Activated CD8-positive, alpha-beta T cell treated with anti-CD3 and anti-CD28 coated beads for 36 hours (primary cell): ENCODE results near the gene HHLA2. TPM values are rescaled to one million over a fixed set of nuclear protein-coding genes. Genes with fewer than 3 reads are reported as not detected.
"Not testable (repeated sequence)": the region's sequence is repeated elsewhere in the genome, so short reads cannot be mapped to it uniquely, and the experiment has no call there.

Source experiments
- ATAC-seq: fragments of 200-7000 bp; cut with Tn5 transposase; one replicate; pipeline ENCODE4 v1.10.0; 2021; ENCODE audit warnings: mild to moderate bottlenecking, moderate library complexity
- CTCF ChIA-PET: fragments of 350-600 bp; sonication (Branson Sonifier 250); formaldehyde crosslinking; loops from one replicate; lab custom pipeline; 2021; ENCODE audit warnings: antibody characterized with exemption; lab: Charles Lee
- POLR2A ChIA-PET: fragments of 350-600 bp; sonication (Branson Sonifier 250); formaldehyde crosslinking; loops from one replicate; lab custom pipeline; 2021; ENCODE audit warnings: antibody characterized with exemption; lab: Charles Lee
- DNase-seq: peaks from one replicate; pipeline ENCODE4 v3.0.0-alpha.2; 2020
- H3K27ac Mint-ChIP-seq: one replicate; pipeline ENCODE4 v1.8.0; 2021; ENCODE audit warnings: mild to moderate bottlenecking, mixed read lengths
- H3K27me3 Mint-ChIP-seq: one replicate; pipeline ENCODE4 v1.8.0; 2021; ENCODE audit warnings: mixed read lengths
- H3K36me3 Mint-ChIP-seq: one replicate; pipeline ENCODE4 v1.8.0; 2021; ENCODE audit warnings: low read depth, mixed read lengths
- H3K4me1 Mint-ChIP-seq: one replicate; pipeline ENCODE4 v1.8.0; 2021; ENCODE audit warnings: low read depth, mixed read lengths
- H3K4me3 Mint-ChIP-seq: one replicate; pipeline ENCODE4 v1.8.0; 2021; ENCODE audit warnings: mild to moderate bottlenecking, moderate library complexity, mixed read lengths
- H3K9me3 Mint-ChIP-seq: one replicate; pipeline ENCODE4 v1.8.0; 2021; ENCODE audit warnings: mixed read lengths
- CTCF ChIP-seq: fragments of 200-600 bp; IDR thresholded peaks from one replicate; pipeline ENCODE4 v1.8.0; 2022; ENCODE audit warnings: antibody characterized with exemption, mild to moderate bottlenecking
- intact Hi-C: fragments of 100-400 bp; cut with micrococcal nuclease; formaldehyde crosslinking; loops from one replicate; pipeline ENCODE4 v1.10.0; 2022
- total RNA-seq, 2 experiments: library from RNA; stranded (reverse); gene quantifications; one replicate each; pipeline ENCODE4 v1.2.3, GENCODE V29; 2021

The HHLA2 gene, protein sequence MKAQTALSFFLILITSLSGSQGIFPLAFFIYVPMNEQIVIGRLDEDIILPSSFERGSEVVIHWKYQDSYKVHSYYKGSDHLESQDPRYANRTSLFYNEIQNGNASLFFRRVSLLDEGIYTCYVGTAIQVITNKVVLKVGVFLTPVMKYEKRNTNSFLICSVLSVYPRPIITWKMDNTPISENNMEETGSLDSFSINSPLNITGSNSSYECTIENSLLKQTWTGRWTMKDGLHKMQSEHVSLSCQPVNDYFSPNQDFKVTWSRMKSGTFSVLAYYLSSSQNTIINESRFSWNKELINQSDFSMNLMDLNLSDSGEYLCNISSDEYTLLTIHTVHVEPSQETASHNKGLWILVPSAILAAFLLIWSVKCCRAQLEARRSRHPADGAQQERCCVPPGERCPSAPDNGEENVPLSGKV
- 1 to 10 TPM; 1.7 to 2.2 TPM for total RNA-seq

DNA sequence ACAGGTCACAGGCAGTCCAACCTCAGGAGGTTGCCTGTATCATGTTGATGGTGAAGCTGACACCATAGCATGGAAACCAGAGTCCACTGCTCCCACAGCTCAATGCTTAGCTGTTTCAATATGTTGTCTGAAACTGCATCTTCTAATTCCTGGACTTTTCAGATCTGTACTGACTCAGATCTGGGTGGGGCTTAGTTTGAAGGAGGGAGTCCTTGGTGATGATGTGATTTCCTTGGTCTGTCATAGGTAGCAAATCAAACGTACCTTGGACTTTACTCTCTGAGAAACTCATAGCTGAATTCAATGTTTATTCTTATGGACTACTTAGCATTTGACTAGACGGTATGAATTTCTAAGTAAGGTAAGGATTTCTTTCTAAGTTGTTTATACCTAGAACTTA, at the start of gene HHLA2:
Gene HHLA2, plus strand, starts transcription at position 310 of the 400 bp plus-strand sequence. CDS start 55,266 bp downstream, outside the sequence.
- TF ChIP-seq CTCF: no peak
- DNase-seq: peak; percentile 61
- H3K36me3 Mint-ChIP-seq: peaks cover 5% of the 10 kb centered on the region
- ChIA-PET CTCF (interaction anchor here (1.6 kb wide), 1 partner anchor 42 kb away, joined by 3 read pairs; no protein-coding TSS in a partner anchor), POLR2A (interaction anchor here (1.1 to 1.8 kb wide), 2 partner anchors 92 to 206 kb away, joined by 3 to 4 read pairs; no protein-coding TSS in a partner anchor)
- H3K27me3 Mint-ChIP-seq: no peaks in the 10 kb centered on the region
- H3K9me3 Mint-ChIP-seq: peaks cover 6% of the 10 kb centered on the region
- no peak within 1 kb of the TSS for H3K4me3 Mint-ChIP-seq
- peak; percentile 78 for ATAC-seq
- peaks cover 72% of the 10 kb centered on the region for H3K4me1 Mint-ChIP-seq
- intact Hi-C loops: loop anchor here (10.0 kb wide), 1 partner anchor 171 kb away; no protein-coding TSS in a partner anchor
- peak within 1 kb of the TSS; percentile 9 for H3K27ac Mint-ChIP-seq

DNA sequence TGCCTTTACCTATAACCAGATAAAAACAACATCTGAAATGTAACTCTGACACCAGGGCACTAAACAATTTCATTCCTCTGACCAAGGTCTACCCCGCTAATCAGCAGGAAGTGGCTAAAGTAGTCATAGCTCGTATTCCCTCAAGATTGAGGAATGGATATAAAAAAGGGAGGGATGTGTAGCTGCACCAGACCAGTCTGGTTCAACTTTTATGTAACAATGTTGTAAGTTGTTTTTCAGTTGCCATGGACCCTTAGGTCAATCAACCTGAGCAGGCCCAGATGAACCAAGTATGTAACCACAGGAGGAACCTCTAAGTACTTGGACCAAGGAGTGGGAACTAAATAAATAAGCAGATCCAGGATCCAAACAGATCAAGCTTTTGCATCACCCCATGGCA, 45.7 kb upstream of the HHLA2 start:
- POLR2A ChIA-PET: interaction anchor here (1.2 kb wide), 1 partner anchor 27 kb away, joined by 4 read pairs; no protein-coding TSS in a partner anchor
- intact Hi-C loops: no loop called here
- ATAC-seq (no peak), DNase-seq (no peak)
- CTCF ChIA-PET: interaction anchor here (1.2 kb wide), 1 partner anchor 14 kb away, joined by 4 read pairs; no protein-coding TSS in a partner anchor
- TF ChIP-seq CTCF: no peak
- peaks cover under 1% of the 10 kb centered on the region for H3K36me3 Mint-ChIP-seq
- no peaks in the 10 kb centered on the region for H3K9me3 Mint-ChIP-seq
- no peak overlapping the region for H3K4me3 Mint-ChIP-seq
- no peaks in the 10 kb centered on the region for H3K27me3 Mint-ChIP-seq
- no peak overlapping the region for H3K27ac Mint-ChIP-seq
- peaks cover 10% of the 10 kb centered on the region for H3K4me1 Mint-ChIP-seq

GRCh38 chr3:108251265-108251664, 45.1 kb upstream of the HHLA2 start:
- no peaks in the 10 kb centered on the region for H3K27me3 Mint-ChIP-seq
- ATAC-seq: no peak
- H3K9me3 Mint-ChIP-seq: no peaks in the 10 kb centered on the region
- intact Hi-C loops: no loop called here
- TF ChIP-seq CTCF: no peak
- no peak overlapping the region for H3K4me3 Mint-ChIP-seq
- peaks cover 9% of the 10 kb centered on the region for H3K4me1 Mint-ChIP-seq
- POLR2A ChIA-PET: no interaction called here
- no peak for DNase-seq
- H3K36me3 Mint-ChIP-seq: no peaks in the 10 kb centered on the region
- CTCF ChIA-PET: interaction anchor here (0.8 to 1.2 kb wide), 2 partner anchors 12 to 14 kb away, joined by 3 to 4 read pairs; no protein-coding TSS in a partner anchor
- no peak overlapping the region for H3K27ac Mint-ChIP-seq

DNA sequence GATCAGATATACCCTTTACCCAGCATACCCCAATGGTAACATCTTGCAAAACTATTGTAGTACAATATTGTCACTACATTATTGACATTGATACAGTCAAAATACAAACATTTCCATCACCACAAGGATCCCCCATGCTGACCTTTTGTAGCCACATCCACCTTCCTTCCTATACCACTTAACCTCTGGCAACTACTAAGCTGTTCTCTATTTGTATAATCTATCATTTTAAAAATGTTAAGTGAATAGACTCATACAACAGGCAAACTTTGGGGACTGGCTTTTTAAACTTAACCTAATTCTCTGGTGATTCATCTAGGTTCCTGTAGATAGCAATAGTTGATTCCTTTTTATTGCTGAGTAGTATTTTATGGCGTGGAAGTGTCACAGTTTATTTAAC, 44.5 kb upstream of the HHLA2 start:
- H3K4me1 Mint-ChIP-seq: peaks cover 4% of the 10 kb centered on the region
- no peak overlapping the region for H3K4me3 Mint-ChIP-seq
- no peak overlapping the region for H3K27ac Mint-ChIP-seq
- ATAC-seq (no peak), DNase-seq (no peak)
- intact Hi-C loops: no loop called here
- ChIA-PET POLR2A (no interaction called here), CTCF (interaction anchor here (0.7 to 0.8 kb wide), 2 partner anchors 13 to 42 kb away, joined by 3 read pairs; no protein-coding TSS in a partner anchor)
- TF ChIP-seq CTCF: no peak
- H3K27me3 Mint-ChIP-seq: no peaks in the 10 kb centered on the region
- H3K36me3 Mint-ChIP-seq: no peaks in the 10 kb centered on the region
- H3K9me3 Mint-ChIP-seq: no peaks in the 10 kb centered on the region

- Mint-ChIP-seq H3K4me1 (no peaks in the 10 kb centered on the region), H3K27me3 (no peaks in the 10 kb centered on the region), H3K36me3 (no peaks in the 10 kb centered on the region), H3K9me3 (no peaks in the 10 kb centered on the region), H3K27ac (no peak overlapping the region), H3K4me3 (no peak overlapping the region)
- DNase-seq (no peak), ATAC-seq (no peak)
- TF ChIP-seq CTCF: no peak
- intact Hi-C loops: no loop called here
- ChIA-PET POLR2A (no interaction called here), CTCF (interaction anchor here (0.9 kb wide), 1 partner anchor 145 kb away, joined by 3 read pairs; no protein-coding TSS in a partner anchor)
These were observed 41.2 kb upstream of the HHLA2 start for GRCh38 chr3:108255131-108255530.

DNA sequence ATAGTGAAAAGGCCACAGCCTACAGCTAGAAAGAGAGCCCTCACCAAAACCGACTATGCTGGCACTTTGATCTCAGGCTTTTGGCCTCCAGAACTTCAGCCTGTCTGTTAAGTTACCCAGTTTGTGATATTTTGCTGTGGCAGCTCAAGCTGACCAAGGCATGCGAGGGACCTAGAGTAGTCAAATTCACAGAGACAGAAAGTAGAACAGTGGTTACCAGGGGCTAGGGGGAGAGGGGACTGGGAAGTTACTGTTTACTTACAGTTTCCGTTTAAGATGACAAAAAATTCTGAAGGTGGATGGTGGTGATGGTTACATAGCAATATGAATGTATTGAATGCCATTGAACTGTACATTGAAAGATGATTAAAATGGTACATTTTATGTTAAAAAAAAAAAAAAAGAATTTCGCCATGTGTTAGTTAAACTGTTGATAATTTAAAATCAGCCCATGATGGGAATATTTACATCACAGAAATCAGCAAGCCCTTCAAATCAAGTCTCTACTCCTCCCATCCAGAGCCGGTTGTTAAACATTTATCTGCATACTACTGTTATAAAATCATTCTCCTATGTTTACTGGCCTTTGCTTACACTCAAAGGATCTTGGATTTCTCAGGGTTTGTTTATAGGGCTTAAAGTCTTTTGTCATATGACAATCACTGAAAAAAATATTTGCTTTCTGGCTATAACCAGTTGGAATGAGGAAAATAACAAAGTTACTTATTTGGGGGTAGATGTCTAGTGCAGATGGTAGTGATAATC, 31.6 kb upstream of the HHLA2 start:
- H3K4me3 Mint-ChIP-seq, H3K4me1 Mint-ChIP-seq, POLR2A ChIA-PET, H3K27me3 Mint-ChIP-seq, H3K36me3 Mint-ChIP-seq, intact Hi-C loops, CTCF ChIA-PET, DNase-seq: not testable (repeated sequence)
- Mint-ChIP-seq H3K9me3 (peaks cover 21% of the 10 kb centered on the region), H3K27ac (peak overlapping the region; percentile 55)
- peak; percentile 56 for ATAC-seq
